Measurements from ENCODE around the gene VGLL3.
"Not testable (repeated sequence)": the region's sequence is repeated elsewhere in the genome, so short reads cannot be mapped to it uniquely, and the experiment has no call there.

Gene VGLL3

DNA sequence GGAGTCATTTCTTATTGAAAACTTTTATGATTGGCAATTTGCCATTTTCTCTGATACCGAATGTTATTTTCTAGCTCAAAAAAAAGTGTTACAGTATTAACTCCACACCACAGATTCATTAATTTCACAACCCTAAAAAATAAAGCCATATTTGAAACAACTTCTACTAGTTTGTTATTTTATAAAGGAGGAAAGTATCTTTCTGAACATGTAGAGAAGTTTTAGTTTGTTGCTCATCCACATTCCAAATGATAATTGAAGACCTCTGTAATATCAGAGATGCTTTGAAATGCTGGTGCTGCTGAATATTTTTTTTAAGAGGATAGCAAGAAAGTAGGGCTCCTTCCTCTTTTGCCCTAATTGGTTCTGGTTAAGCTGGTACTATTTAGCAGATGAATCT is 1.9 kb downstream of the VGLL3 start:
- DNase-seq = no peak

DNA sequence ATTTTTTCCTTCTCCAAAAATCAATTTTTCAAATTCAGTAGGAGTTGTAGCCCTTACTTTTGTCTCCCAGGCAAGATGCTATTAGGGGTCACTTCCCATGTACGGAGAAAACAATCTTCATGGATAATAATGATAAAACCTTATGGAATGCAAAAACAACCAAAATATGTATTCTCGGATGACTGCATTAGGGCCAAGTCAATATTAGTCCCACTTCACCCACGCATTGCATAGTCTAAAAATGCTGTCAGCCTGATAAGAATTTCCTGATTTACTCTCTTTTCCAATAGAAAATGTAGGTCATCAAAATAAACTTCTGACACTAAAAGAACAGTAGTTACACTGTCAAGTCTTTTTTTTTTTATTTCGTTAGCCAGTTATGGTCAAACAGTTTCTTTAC is 2.7 kb downstream of the VGLL3 start:
- DNase-seq = no peak

DNA sequence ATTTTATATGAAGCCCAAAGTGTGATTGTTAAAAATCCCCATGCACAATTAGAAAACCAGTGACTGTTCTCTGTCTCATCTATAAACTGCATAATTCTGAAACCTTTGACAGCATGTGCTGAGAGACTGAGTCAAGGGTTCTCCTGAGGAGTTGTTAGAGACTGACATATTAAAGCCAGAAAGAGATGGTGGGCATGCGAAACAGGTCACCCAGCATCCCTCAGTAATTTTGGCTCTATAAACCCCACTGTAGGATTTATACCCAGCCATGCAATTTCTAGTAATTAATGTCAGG is 3.6 kb downstream of the VGLL3 start:
- no peak for DNase-seq

DNA sequence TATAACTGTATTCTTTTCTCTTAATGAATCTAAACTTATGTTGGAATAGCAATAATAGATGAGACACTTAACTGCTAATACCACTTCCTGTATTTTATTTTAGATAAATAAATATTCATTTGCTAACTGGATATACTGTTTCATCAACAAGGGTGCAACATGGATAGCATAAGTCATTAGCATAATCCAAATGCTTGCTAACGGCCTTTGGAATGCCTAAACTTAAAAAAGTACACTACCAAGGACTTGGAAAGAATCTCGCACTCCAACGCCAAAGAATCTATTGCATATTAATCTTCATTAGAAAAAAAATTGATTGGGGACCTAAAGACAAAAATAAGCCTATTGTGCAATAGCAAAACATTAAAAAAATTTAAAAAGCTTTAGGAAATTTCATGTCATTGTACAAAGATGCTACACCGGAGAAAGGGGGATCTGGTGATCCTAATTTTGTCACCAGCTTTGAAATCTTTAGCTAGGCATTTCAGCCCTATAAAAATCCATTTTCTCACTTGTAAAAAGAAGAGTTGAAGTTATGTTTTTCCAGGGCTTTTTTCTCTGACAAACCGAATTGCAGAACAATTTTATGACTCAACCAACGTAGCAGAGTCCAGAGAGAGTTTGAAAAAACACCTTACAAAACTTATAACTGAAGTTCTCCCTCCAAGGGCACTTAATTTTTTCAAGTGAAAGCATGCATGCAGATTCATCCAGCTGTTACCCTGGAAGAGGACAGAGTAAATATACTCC is 4.1 kb downstream of the VGLL3 start:
- no peak for DNase-seq

DNA sequence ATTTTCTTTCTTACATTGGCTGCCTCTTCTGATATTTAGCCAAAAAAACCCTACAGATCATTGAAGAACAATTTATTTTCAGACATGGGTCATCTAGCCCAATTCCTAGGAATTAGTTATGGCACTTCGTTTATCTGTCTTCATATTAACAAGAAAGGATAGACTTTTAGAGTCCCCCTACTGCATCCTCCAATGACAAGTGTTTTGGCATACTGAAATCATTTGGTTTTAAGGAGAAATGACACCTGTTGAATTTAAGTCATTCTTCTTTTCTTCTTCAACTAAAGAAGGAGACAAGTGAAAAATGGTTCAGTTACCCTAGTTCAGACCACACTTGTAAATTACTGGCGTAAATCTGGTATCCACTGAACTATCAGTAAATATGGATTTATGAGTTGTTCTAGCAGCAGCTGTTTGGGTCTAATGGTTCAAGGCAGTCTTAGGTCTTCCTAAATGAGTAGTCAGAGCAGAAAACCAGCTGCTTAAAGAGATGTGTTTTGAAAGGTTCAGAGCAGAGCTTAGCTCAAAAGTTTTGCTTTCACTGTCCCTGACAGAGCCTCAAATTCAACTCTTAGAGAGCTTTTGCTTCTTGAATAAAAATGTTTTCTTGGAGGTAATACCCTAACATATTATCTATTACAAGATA is 5.6 kb downstream of the VGLL3 start:
- DNase-seq = no peak

DNA sequence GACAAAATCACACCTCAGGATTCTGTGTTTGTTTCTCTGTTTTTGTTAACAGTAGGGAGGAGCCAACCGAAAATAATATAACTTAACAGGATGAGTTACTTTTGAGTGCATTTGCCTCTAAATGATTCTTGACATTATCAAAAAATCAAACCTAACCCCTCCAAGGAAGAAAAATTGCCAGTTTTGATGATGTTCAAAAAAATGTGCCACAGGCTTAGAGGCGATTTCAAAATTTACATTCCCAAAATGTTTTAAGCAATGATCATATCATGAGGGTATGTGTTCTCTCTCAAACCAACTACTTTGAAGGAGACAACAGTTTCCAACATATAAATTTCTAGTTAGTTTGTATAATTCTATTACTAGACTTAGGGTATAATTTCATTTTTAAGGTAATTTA is 6.7 kb downstream of the VGLL3 start:
- DNase-seq = no peak

- DNase-seq = no peak
Measured at GRCh38 chr3:86982883-86983282, 8.1 kb downstream of the VGLL3 start.

DNA sequence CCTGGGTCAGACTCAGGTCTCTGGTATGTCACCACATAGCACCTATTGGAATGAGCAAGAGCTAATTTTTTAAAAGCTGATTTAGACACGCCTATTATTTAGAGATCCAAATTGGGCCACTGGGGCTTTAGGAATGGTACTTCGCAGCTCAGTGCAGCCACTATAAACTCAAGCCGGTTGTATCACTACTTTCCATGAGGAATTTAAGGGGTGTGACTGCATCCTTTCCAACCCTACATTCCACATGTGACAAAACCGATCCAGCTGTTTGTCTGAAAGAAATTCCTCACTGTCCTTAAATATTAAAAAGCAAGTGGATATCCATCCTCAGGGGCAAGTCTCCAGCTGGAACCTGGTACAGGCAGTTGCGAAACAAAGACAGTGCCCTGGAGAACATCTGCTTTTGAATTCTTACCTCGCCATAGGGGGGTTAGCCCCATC is 12.8 kb downstream of the VGLL3 start:
- DNase-seq = no peak

- DNase-seq = no peak
Measured at GRCh38 chr3:86976219-86976618, 14.7 kb downstream of the VGLL3 start.

DNA sequence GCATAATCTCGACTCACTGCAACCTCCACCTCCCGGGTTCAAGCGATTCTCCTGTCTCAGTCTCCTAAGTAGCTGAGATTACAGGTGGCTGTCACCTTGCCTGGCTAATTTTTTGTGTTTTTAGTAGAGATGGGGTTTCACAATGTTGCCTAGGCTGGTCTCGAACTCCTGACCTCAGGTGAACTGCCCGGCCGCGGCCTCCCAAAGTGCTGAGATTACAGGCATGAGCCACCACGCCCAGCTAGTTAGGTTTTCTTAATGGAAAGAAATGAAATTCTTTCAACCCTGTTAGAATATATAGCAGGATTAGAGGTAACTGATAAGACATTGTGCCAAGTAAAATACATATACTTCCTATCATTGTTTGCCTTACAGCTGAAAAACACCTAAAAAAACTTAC is 16.8 kb downstream of the VGLL3 start:
- not testable (repeated sequence) for DNase-seq

GRCh38 chr3:86973440-86973839 is 17.5 kb downstream of the VGLL3 start:
- no peak for DNase-seq

DNA sequence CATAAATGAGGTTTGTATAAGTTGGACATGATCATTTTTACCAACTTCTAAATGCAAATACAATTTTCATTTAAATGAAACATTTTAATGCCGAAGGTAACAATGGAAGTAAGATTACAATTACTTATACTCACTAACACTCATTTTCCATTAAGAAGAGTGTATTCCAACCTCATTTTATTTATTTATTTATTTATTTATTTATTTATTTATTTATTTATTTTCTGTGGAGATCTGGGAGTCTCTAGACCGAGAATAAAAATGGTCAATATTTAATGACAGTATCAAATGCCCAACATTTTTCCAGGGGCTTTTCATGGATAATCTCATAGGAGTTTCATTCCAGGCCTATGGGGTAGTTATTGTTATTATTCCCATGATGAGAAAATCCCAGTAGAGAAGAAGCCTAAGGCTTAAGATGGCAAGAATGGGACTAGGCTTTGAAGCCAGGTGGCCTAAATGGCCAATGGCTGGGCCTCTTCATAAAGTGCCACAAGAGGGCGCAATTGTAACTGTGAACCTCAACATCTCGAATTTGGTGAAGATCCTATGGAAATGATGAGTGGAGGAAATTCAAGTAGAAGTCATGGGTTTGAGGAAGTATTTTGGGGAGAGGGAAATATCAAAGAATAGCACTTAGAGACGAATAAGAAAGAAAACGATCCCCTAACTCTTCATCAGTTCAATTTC is 21.3 kb downstream of the VGLL3 start:
- DNase-seq = no peak

DNA sequence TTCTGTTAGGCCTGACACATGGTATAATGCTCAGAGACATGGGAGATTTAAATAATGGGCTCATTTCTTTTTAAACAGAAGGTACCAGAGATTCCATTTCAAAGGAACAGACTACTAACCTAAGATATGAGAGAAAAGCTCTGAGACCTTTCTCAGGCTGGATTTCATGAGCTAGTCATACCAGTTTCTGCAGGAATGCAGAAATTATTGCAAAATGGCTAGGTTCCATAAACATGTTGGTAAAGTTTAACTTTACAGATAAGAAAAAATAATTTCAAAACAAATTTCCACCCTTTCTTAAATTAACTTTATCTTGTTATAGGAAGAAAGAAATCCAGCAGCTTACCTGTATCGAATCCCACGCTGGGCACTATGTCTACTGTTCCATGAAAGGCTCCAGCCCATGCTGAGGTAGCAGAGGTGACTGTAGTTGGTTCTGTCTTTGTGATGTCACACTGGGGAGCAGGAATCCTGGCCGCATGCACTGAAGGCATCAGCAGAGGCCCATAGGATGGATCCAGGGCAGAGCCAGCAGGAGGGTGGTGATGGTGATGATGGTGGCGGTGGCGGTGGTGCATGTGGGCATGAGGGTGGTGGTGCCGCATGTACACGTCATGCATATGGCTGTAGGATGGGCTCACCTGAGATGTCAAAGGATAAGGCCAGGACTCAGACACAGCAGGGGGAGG is 22.6 kb downstream of the VGLL3 start:
- DNase-seq = no peak

DNA sequence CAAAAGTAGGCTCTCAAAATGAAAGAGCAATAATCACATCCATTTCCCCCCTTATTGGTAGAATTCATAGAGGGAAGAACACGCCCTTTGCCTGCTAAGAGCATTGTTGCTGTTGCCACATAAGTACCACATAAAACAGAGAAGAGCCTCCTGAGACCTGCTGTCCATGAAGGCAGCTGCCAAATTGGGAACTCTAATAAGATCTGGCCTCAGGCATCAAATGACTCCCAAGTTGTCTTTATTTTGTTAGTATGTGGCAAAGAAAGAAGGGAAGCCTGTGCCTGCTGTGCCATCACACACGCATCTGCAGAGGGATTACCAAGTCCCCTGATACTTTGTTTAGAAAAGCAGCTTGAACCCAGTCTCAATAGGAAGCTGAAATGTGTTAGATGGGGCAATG is 23.9 kb downstream of the VGLL3 start:
- no peak for DNase-seq

GRCh38 chr3:86965166-86965565 is 25.8 kb downstream of the VGLL3 start:
- no peak for DNase-seq

DNA sequence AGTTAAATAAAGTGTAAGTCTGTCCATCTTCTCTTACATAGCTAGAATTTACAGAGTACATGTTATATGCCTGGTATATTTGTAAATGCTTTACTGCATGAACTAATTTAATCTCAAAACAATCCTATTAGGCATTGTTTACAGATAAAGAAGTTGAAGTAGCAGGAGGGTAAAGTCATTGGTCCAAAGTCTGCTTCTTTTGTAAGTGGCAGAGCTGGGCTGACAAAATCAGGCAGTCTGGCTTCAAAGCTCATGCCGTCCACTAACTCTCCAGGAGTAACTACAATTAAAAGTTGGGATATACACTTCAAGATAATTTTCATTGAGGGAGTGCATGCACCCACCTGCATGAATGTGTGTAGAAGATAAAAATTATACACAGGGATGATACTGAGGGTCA is 27.3 kb downstream of the VGLL3 start:
- DNase-seq = no peak

- no peak for DNase-seq
Measured at GRCh38 chr3:86961297-86961696, 29.7 kb downstream of the VGLL3 start.

GRCh38 chr3:86960550-86960949 is 30.4 kb downstream of the VGLL3 start:
- DNase-seq = no peak

DNA sequence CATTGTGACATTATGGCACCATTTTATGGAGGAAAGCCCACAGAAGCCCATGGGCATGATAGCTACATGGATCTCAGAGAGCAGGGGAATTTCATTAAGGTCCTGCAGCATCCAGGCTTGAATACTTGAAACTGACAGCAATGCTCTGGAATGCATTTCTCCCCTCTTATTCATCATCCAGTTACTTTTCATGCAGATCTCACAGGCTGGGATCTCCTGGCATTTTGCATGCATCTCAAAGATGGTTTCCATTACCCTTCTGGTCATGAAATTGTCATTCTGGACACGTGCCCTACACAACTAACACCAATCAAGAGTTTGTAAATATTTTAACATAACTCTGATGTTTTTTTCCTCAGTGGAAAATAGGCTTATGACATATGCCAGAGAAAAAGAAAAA is 32.4 kb downstream of the VGLL3 start:
- DNase-seq = no peak

DNA sequence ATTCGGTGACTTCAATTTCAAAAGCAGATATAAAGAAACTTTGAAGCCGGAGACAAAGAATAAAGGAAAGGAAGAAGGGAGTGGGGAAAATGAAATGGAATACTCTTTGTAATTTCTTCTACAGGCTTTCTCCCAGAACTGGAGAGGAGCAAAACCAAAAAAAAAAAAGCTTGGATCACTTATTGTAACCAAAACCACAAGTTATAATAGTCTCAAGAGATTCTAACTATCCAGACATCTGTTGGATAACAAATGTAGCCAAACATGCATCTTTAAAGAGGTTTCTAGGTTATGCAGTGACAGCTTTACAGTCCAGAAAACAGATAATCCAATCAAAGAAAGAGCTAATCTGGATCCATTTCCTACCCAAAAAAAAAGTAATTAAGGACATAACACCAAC is 36.2 kb downstream of the VGLL3 start:
- no peak for DNase-seq

DNA sequence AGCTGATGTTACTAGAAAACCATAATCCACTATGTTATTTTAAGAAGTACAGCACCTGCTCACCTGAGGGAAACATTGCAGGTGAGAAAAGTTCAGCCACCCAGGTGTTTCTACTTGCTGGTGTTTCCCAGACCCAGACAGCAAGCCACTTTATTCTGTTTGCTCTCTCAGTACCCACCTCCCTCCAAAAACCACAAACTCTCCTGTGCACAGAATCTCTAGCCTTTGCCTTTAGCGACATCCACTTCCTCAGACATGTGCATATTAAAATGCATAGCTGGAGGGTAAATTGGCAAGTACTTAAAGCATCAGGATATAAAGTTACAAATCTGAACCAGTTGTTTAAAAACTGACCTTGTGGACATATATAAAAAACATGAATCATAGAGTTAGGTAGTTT is 36.7 kb downstream of the VGLL3 start:
- DNase-seq = no peak

DNA sequence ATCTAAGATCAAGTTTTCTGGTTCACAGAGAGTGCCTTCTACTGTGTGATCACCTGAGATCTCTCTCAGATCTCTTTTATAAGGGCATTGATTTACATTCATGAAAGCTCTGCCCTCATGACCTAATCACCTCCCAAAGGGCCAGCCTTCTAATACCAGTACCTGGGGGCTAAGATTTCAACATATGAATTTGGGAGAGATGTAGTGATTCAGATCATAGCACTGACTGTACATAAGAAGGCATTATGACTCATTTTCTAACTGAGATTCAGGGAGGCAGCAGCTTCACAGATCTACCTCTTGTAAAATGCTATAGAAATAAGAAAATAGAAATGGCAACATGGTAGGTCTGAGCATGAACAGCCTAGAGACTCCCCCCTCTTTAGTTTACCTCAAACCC is 39.6 kb downstream of the VGLL3 start:
- DNase-seq = no peak

DNA sequence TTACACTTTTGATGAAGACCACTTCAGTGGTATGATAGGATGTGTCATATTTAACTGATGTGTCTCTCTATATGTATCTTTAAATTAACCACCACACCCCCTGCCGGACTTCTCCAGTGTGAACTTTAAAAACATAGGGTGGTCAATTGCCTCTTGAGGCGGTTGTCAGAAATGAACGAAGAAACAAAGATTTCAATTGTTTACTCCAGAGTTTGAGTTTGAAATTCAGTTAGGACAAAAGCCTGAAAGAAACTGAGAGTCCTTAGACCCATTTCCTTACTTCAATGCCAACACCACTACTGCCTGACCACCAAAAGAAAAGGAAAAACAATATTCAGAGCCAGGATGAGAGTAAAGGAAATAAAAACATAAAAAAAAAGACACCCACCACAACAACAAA is 40.2 kb downstream of the VGLL3 start:
- no peak for DNase-seq

DNA sequence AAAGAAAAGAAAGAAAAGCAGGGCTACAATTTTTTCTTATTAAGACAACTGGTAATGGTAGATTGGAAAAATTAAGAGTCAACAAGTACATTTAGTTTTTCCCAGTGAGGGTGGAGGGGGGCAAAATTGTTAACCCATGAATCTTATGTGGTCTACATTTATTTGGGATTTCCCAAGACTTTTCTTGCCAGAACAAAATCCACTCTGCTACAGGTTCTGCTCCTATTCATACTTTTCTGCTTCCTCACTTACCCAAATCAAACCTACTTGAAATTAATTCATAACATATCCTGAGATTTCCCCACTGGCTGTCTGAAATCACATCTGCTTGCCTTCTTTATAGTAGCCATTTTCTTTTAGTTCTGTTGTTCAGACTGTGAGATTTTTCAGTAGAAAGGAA is 41.1 kb downstream of the VGLL3 start:
- DNase-seq = no peak
